Limb (tissue), 2 donors: ENCODE results near the gene IL3.

Experiments
- DNase-seq, 2 donors: peaks; one replicate each; pipeline ENCODE4 v3.0.0-alpha.2; 2016; ENCODE audit errors: extremely low spot score in 2 of 2

Gene IL3

GRCh38 chr5:132072070-132072469 lies 11.6 kb downstream of the IL3 start:
- DNase-seq, result no peak

DNA sequence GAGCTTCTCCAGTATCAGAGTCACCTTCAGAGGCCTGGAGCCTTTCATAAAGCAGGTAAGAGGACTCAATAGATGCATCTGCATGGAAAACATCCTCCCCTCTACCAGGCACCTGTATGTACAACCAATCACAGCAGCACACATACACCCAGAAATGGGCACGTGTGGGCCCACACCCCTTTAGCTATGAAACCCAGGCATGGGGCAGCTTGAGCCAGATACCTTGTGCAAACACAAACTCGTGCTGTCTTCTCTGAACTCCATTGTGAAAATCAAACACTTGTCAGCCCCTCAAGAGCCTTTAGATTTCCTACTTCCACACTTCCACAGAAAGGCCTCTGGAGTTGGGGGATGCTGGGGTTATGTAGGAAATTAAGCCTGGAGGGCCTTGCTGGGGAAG lies 12.1 kb downstream of the IL3 start:
- DNase-seq, result no peak

GRCh38 chr5:132073231-132074013 lies 13.0 kb downstream of the IL3 start, which contains the start of gene CSF2:
TSS of gene CSF2 (plus strand) at chr5:132073789. CDS start at chr5:132073824, 35 bp downstream.
- no peak for DNase-seq

- DNase-seq, result no peak
These were observed 13.8 kb downstream of the IL3 start for GRCh38 chr5:132074091-132074771.

GRCh38 chr5:132074772-132075718 lies 14.6 kb downstream of the IL3 start:
- no peak for DNase-seq

- no peak for DNase-seq
These were observed 15.2 kb downstream of the IL3 start for GRCh38 chr5:132075719-132076077.

- no peak for DNase-seq
These were observed 15.9 kb downstream of the IL3 start for GRCh38 chr5:132076202-132076830.

GRCh38 chr5:132076983-132077382 lies 16.5 kb downstream of the IL3 start:
- DNase-seq, result no peak

DNA sequence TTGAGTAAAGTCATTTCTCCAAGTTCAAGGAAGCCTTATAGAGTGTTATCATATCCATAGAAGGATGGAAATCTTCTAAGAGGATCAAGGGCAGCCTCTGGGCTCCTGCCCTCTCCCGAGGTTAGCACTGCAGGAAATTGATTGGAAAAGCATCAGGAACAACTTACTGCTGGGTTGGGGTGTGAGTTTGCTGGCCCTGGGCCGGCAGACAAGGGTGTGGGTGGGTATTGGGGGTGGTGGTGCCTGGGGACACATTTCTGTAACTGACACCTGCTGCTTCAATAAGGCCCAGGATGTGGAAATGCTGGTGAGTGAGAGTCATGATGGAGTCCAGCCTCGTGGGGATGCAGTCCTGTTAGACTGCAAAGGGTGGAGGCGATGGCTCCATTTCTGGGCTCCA lies 18.6 kb downstream of the IL3 start:
- no peak for DNase-seq

- no peak for DNase-seq
These were observed 19.2 kb downstream of the IL3 start for GRCh38 chr5:132079619-132080018.

DNA sequence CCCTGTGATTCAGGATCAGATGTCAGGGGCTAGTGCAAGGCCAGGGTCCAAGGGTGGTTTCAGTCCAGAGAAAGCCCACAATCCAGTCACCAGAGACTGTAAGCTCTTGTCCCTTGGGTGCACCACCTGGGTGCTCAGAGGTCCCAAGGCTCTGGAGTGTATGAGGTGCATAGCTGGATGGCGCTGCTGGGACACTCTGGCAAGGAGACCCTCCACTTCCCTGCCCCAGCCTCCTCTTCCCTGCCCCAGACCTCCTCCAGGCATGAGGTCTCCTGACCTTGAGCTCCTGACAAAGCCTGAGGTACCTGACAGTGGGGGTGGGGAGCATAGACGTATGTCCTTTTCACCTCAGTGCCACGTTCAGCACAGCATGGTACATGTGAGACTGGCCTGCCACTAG lies 20.1 kb downstream of the IL3 start:
- DNase-seq, result no peak

DNA sequence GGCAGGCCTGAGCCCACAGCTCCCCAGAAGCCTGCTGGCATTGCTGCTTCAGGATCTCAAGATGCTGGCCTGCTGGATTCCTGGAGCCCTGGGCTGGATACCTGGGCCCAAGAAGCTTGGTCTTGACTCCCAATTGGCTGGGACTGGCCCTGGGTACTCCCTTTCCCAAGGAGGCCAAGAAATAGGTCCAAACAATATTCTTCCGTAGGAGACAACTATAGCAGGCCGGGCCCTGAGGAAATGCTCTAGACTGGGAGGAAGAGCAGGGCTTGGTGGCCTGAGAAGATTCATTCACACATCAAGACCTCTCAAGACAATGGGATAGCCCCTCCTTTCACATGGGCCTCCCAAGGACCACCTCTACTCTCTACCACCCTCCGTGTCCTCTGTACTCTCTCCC lies 21.0 kb downstream of the IL3 start:
- DNase-seq, result no peak

DNA sequence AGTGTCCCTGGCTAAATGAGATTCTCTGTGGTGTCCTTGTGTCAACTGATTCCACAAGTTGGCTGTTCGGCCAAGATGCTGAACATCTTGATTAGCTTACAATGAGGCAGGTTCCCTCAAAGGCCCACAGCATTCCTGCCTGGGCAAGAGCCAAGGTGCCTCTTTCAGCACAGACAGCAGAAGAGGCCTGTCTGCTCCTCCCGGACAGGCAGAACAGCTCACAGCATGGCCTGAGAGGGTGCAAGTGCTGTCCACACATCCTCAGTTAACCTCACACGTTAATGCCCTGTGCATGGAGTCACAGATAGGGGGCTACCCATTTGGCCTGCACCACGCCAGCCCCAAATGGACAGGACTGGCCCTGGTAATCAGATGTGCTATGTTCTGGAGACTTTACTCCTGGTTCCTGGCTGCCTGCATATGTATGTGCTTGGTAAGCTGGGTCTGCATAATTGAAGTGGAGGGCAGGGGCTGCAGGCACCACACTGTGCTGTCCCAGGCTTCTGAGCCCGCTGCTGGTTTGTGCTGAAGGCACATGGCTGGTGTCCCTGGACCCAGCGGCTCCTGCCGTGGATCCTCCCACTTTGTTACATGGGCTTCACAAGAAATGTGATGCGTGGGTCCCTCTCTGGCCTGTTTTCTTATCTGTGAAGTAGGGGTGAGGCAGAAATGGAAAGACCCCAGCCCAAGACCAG lies 22.0 kb downstream of the IL3 start:
- DNase-seq, result no peak

DNA sequence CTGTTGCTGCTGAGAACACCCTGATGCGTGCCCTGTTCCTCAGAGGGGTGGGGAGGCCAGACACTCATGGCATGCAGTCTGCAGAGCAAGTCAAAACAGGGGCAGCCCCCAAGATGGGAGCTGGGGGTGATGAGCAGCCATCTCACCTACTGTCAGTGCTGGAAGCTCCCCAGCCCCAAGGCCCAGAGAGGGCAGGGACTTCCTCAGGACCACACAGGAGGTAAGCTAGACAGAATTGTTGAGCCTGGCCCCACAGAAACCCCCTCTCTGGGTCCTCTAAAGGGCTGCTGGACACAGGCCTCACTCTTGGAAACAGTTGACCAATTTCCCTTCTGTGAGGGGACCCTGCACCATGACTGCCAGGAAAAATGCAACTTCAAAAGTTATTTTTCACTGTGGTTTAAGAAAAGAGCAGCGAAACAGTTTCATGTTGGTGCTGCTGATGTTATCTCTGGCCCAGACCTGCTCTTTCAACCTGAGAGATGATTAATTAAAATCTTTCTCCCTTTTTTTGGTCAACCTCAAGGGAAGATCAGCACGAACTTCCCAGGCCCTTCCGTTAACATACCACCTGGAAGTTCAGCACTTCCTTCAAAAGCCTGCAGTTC lies 22.7 kb downstream of the IL3 start:
- DNase-seq, result no peak

GRCh38 chr5:132085686-132086085 lies 25.2 kb downstream of the IL3 start:
- DNase-seq, result no peak

GRCh38 chr5:132086277-132086794 lies 25.9 kb downstream of the IL3 start:
- peak in 1 of 2 donors; percentile 13 for DNase-seq

DNA sequence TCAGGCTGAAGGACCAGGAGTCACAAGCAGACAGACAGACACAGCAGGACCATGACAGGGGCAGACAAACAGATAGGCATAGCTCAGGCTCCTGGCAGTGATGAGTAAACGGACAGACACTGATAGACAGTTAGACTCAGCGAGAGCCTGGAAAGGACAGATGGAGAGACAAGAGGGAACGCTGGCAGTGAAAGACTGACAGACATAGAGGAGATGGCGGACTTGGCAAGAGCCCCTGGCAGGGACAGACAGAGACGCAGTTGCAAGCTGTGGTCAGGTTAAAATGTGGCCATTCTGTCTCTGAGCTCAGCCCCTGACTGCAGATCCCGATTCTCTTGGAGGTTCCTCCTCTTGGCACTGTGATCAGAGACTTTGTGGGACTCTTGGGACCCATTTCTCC lies 26.7 kb downstream of the IL3 start:
- DNase-seq, result no peak

- no peak for DNase-seq
These were observed 27.2 kb downstream of the IL3 start for GRCh38 chr5:132087661-132088060.

DNA sequence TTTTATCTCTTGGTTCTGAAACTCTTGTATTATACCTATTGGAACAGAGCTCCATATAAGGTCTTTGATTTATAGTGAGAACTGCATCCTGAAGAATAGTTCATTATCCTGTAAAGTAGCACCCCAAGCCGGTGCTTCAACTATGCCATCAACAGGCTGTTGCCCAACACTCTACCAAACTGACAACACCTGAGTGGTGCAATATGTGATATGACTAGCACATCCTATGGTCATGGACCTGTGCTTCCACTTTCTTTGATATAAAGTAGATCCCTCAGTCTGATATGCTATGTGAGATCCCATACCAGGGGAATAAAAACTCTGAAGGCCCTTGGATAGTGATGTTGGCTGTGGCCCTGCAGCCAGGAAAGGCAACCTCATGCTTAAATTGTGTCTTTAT lies 28.9 kb downstream of the IL3 start:
- DNase-seq, result no peak

GRCh38 chr5:132090107-132090506 lies 29.7 kb downstream of the IL3 start:
- no peak for DNase-seq
